BLaER1 treated with 17β-estradiol and CSF1 and Interleukin-3, amounts not matched to agents 10 nM and 100 nM (cell line): Measurements from ENCODE around the gene RBP3.

ENCODE experiments used
- H3K27ac ChIP-seq, 11 experiments: shearing (Covaris generic); formaldehyde crosslinking; 2 replicates each; pipeline ENCODE4 v1.8.1; 2022
- H3K27me3 ChIP-seq, 11 experiments: shearing (Covaris generic); formaldehyde crosslinking; 2 replicates each; pipeline ENCODE4 v1.8.1; 2022
- H3K36me3 ChIP-seq, 11 experiments: shearing (Covaris generic); formaldehyde crosslinking; 2 replicates each; pipeline ENCODE4 v1.8.1; 2022
- H3K4me1 ChIP-seq, 10 experiments: shearing (Covaris generic); formaldehyde crosslinking; 2 replicates each; pipeline ENCODE4 v1.8.1; 2022
- H3K4me2 ChIP-seq, 11 experiments: shearing (Covaris generic); formaldehyde crosslinking; 2 replicates each; pipeline ENCODE4 v1.8.1; 2022
- H3K4me3 ChIP-seq, 10 experiments: shearing (Covaris generic); formaldehyde crosslinking; 2 replicates each; pipeline ENCODE4 v1.8.1; 2022
- H3K9ac ChIP-seq, 11 experiments: shearing (Covaris generic); formaldehyde crosslinking; 2 replicates each; pipeline ENCODE4 v1.8.1; 2022
- H3K9me3 ChIP-seq, 11 experiments: shearing (Covaris generic); formaldehyde crosslinking; replicated peaks in 1 of 11; 2 replicates each; pipeline ENCODE4 v1.8.1; 2022
- H4K20me1 ChIP-seq, 11 experiments: shearing (Covaris generic); formaldehyde crosslinking; 2 replicates each; pipeline ENCODE4 v1.8.1; 2022
- Cebpa-rat ChIP-seq, 11 experiments: shearing (Covaris generic); IDR thresholded peaks; 2 replicates each; pipeline ENCODE4 v1.8.1; 2022

Gene RBP3

DNA sequence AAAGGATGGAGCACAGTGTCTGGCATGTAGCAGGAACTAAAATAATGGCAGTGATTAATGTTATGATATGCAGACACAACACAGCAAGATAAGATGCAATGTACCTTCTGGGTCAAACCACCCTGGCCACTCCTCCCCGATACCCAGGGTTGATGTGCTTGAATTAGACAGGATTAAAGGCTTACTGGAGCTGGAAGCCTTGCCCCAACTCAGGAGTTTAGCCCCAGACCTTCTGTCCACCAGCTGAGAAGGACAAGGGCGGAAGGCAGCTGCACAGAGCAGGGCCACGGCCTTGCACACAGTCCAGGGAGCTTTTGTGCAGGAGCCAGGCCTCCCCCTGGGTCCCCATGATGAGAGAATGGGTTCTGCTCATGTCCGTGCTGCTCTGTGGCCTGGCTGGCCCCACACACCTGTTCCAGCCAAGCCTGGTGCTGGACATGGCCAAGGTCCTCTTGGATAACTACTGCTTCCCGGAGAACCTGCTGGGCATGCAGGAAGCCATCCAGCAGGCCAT lies at the start of gene RBP3:
TSS of gene RBP3 (plus strand) at position 226 of the 514 bp plus-strand sequence. CDS start at position 348, 122 bp downstream.
- Histone ChIP-seq H3K36me3 (no peaks in the 10 kb centered on the region), H3K4me1 (no peaks in the 10 kb centered on the region), H3K4me2 (no peak within 1 kb of the TSS), H3K27ac (no peak within 1 kb of the TSS), H3K27me3 (no peaks in the 10 kb centered on the region), H3K4me3 (no peak within 1 kb of the TSS), H4K20me1 (no peaks in the 10 kb centered on the region; a peak in 1 of 22 replicates), H3K9me3 (no peaks in the 10 kb centered on the region), H3K9ac (no peak within 1 kb of the TSS)
- no peak for TF ChIP-seq Cebpa-rat (IDR thresholded peaks at IDR 0.05)

GRCh38 chr10:47298715-47299114 lies 49.4 kb upstream of the RBP3 start:
- Histone ChIP-seq H3K4me1 (peaks cover 0 to 7% (median 0%) of the 10 kb centered on the region in 10 experiments; a peak in 4 of 20 replicates), H3K27ac (no peak overlapping the region), H3K9ac (no peak overlapping the region), H3K9me3 (peaks cover 0 to 4% (median 0%) of the 10 kb centered on the region in 11 experiments; a peak in 4 of 22 replicates), H3K27me3 (peaks cover 35 to 75% (median 50%) of the 10 kb centered on the region in 11 experiments), H4K20me1 (no peaks in the 10 kb centered on the region; a peak in 1 of 22 replicates), H3K4me3 (no peak overlapping the region), H3K36me3 (no peaks in the 10 kb centered on the region), H3K4me2 (no peak overlapping the region)
- no peak for TF ChIP-seq Cebpa-rat (IDR thresholded peaks at IDR 0.05)

- no peaks in the 10 kb centered on the region; a peak in 1 of 22 replicates for H4K20me1 ChIP-seq
- no peak within 1 kb of the TSS for H3K27ac ChIP-seq
- no peaks in the 10 kb centered on the region for H3K36me3 ChIP-seq
- TF ChIP-seq Cebpa-rat (IDR thresholded peaks at IDR 0.05): no peak
- H3K9ac ChIP-seq: no peak within 1 kb of the TSS
- peaks cover 0 to 4% (median 0%) of the 10 kb centered on the region in 11 experiments; a peak in 4 of 22 replicates for H3K9me3 ChIP-seq
- peaks cover 0 to 7% (median 0%) of the 10 kb centered on the region in 10 experiments; a peak in 4 of 20 replicates for H3K4me1 ChIP-seq
- peaks cover 35 to 75% (median 50%) of the 10 kb centered on the region in 11 experiments for H3K27me3 ChIP-seq
- 0 out of 22 replicates have a peak within 1 kb of the TSS, but pooled peaks of 1 of the 11 experiments have one; percentile 3 for H3K4me2 ChIP-seq
- H3K4me3 ChIP-seq: no peak within 1 kb of the TSS
These were observed 48.3 kb upstream of the RBP3 start, which contains the start of gene GDF10 for GRCh38 chr10:47299611-47300428. TSS of gene GDF10 (plus strand) at chr10:47300197. CDS start at chr10:47300652, 455 bp downstream.

GRCh38 chr10:47300429-47300931 lies 47.7 kb upstream of the RBP3 start:
- Histone ChIP-seq H3K4me2 (0 out of 22 replicates have a peak overlapping the region, but pooled peaks of 1 of the 11 experiments have one; percentile 3), H3K4me1 (peaks cover 0 to 7% (median 0%) of the 10 kb centered on the region in 10 experiments; a peak in 6 of 20 replicates), H3K9me3 (peaks cover 0 to 4% (median 0%) of the 10 kb centered on the region in 11 experiments; a peak in 4 of 22 replicates), H3K9ac (no peak overlapping the region), H4K20me1 (no peaks in the 10 kb centered on the region; a peak in 1 of 22 replicates), H3K4me3 (no peak overlapping the region), H3K27me3 (peaks cover 35 to 69% (median 50%) of the 10 kb centered on the region in 11 experiments), H3K36me3 (no peaks in the 10 kb centered on the region), H3K27ac (no peak overlapping the region)
- TF ChIP-seq Cebpa-rat (IDR thresholded peaks at IDR 0.05): no peak

GRCh38 chr10:47301833-47302232 lies 46.3 kb upstream of the RBP3 start:
- peaks cover 0 to 14% (median 10%) of the 10 kb centered on the region in 10 experiments; a peak in 13 of 20 replicates for H3K4me1 ChIP-seq
- H3K36me3 ChIP-seq: no peaks in the 10 kb centered on the region
- no peak overlapping the region for H3K4me2 ChIP-seq
- no peak for TF ChIP-seq Cebpa-rat (IDR thresholded peaks at IDR 0.05)
- peaks cover 34 to 57% (median 43%) of the 10 kb centered on the region in 11 experiments for H3K27me3 ChIP-seq
- H4K20me1 ChIP-seq: no peaks in the 10 kb centered on the region; a peak in 1 of 22 replicates
- H3K27ac ChIP-seq: no peak overlapping the region
- H3K9ac ChIP-seq: no peak overlapping the region
- no peak overlapping the region for H3K4me3 ChIP-seq
- H3K9me3 ChIP-seq: peaks cover 0 to 4% (median 0%) of the 10 kb centered on the region in 11 experiments; a peak in 4 of 22 replicates

- no peak overlapping the region for H3K4me2 ChIP-seq
- H3K36me3 ChIP-seq: no peaks in the 10 kb centered on the region
- H3K9me3 ChIP-seq: peaks cover 0 to 4% (median 0%) of the 10 kb centered on the region in 11 experiments; a peak in 4 of 22 replicates
- H4K20me1 ChIP-seq: no peaks in the 10 kb centered on the region; a peak in 1 of 22 replicates
- no peak for TF ChIP-seq Cebpa-rat (IDR thresholded peaks at IDR 0.05)
- H3K27ac ChIP-seq: no peak overlapping the region
- no peak overlapping the region for H3K9ac ChIP-seq
- peaks cover 31 to 45% (median 35%) of the 10 kb centered on the region in 11 experiments for H3K27me3 ChIP-seq
- H3K4me1 ChIP-seq: peaks cover 0 to 20% (median 14%) of the 10 kb centered on the region in 10 experiments; a peak in 13 of 20 replicates
- H3K4me3 ChIP-seq: no peak overlapping the region
These were observed 45.1 kb upstream of the RBP3 start for GRCh38 chr10:47303105-47303504.

DNA sequence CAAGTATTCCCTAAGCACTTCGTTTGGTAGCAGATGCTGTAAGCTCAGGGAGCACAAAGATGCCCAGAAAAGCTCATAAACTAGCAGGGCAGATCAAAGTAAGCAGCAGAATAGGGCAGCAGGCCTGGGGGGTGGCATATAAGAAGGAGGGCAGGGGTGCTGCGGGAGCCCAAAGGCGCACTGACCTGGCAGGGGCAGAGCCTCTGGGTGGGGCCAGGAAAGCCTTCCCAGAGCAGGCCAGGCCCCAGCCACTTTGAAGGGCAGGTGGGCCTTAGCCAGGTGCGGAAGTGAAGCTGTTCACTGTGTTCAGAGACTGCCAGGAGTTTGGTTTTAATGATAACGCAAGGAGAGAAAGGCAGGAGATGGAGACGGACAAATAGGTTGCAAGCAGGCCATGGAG lies 44.3 kb upstream of the RBP3 start:
- Histone ChIP-seq H3K9me3 (peaks cover 0 to 4% (median 0%) of the 10 kb centered on the region in 11 experiments; a peak in 4 of 22 replicates), H3K27me3 (peaks cover 28 to 38% (median 31%) of the 10 kb centered on the region in 11 experiments), H3K4me1 (peaks cover 0 to 20% (median 14%) of the 10 kb centered on the region in 10 experiments; a peak in 13 of 20 replicates), H3K4me2 (no peak overlapping the region), H3K4me3 (no peak overlapping the region), H3K9ac (no peak overlapping the region), H4K20me1 (no peaks in the 10 kb centered on the region; a peak in 1 of 22 replicates), H3K27ac (no peak overlapping the region), H3K36me3 (no peaks in the 10 kb centered on the region)
- TF ChIP-seq Cebpa-rat (IDR thresholded peaks at IDR 0.05): no peak

- peaks cover 11 to 21% (median 14%) of the 10 kb centered on the region in 11 experiments for H3K27me3 ChIP-seq
- no peak overlapping the region for H3K9ac ChIP-seq
- H3K4me1 ChIP-seq: peaks cover 0 to 20% (median 14%) of the 10 kb centered on the region in 10 experiments; a peak in 13 of 20 replicates
- peaks cover 0 to under 1% (median 0%) of the 10 kb centered on the region in 11 experiments; a peak in 2 of 22 replicates for H3K9me3 ChIP-seq
- H3K4me2 ChIP-seq: peak overlapping the region in 2 of 11 experiments; percentile 29 to 45; a peak in 1 of 22 replicates
- no peaks in the 10 kb centered on the region; a peak in 1 of 22 replicates for H4K20me1 ChIP-seq
- H3K4me3 ChIP-seq: no peak overlapping the region
- TF ChIP-seq Cebpa-rat (IDR thresholded peaks at IDR 0.05): no peak
- H3K36me3 ChIP-seq: no peaks in the 10 kb centered on the region
- H3K27ac ChIP-seq: no peak overlapping the region
These were observed 42.6 kb upstream of the RBP3 start for GRCh38 chr10:47305566-47305965.
